Trophoblast cell (in vitro differentiated cells and primary cell): ENCODE results near the gene TLN1.
A peak's percentile ranks its signal among the peaks of the same experiment; 100 is the strongest.

Source experiments
- DNase-seq, 2 donors: peaks; one replicate each; pipeline ENCODE4 v3.0.0-alpha.2; 2016
- H2AFZ ChIP-seq: 2 replicates; pipeline ENCODE4 v1.6.1; 2013; ENCODE audit warnings: low read length, moderate library complexity, mild to moderate bottlenecking; ENCODE audit not compliant: insufficient read depth, poor library complexity
- H2AK5ac ChIP-seq: 2 replicates; pipeline ENCODE4 v1.6.1; 2013; ENCODE audit warnings: mild to moderate bottlenecking, low read length
- H2BK120ac ChIP-seq: 2 replicates; pipeline ENCODE4 v1.6.1; 2013; ENCODE audit warnings: low read length, mild to moderate bottlenecking, moderate library complexity; ENCODE audit not compliant: insufficient read depth, poor library complexity
- H2BK12ac ChIP-seq: 2 replicates; pipeline ENCODE4 v1.6.1; 2013; ENCODE audit warnings: mild to moderate bottlenecking, low read length, moderate library complexity
- H2BK5ac ChIP-seq: 2 replicates; pipeline ENCODE4 v1.6.1; 2013; ENCODE audit warnings: low read length, low read depth, moderate library complexity, mild to moderate bottlenecking; ENCODE audit not compliant: poor library complexity
- H3K14ac ChIP-seq: 2 replicates; pipeline ENCODE4 v1.6.1; 2013; ENCODE audit warnings: mild to moderate bottlenecking, low read length
- H3K18ac ChIP-seq: 2 replicates; pipeline ENCODE4 v1.6.1; 2013; ENCODE audit warnings: mild to moderate bottlenecking, low read length
- H3K23ac ChIP-seq: 2 replicates; pipeline ENCODE4 v1.6.1; 2013; ENCODE audit warnings: low read length
- H3K27ac ChIP-seq: 2 replicates; pipeline ENCODE4 v1.5.1; 2013; ENCODE audit warnings: low read depth, mild to moderate bottlenecking, inconsistent platforms, low read length, moderate library complexity
- H3K27me3 ChIP-seq: 2 replicates; pipeline ENCODE4 v1.6.1; 2013; ENCODE audit warnings: inconsistent platforms, mild to moderate bottlenecking, low read length, moderate library complexity; ENCODE audit not compliant: insufficient read depth
- H3K36me3 ChIP-seq, 2 experiments: 1 replicate in 1 of 2; 2 replicates in 1 of 2; pipeline ENCODE4 v1.6.1; 2013; ENCODE audit warnings: low read length in 2 of 2, mild to moderate bottlenecking in 2 of 2, moderate library complexity in 1 of 2; ENCODE audit not compliant: insufficient read depth in 2 of 2, control insufficient read depth in 1 of 2
- H3K4ac ChIP-seq: 2 replicates; pipeline ENCODE4 v1.6.1; 2013; ENCODE audit warnings: low read depth, mild to moderate bottlenecking, low read length, moderate library complexity
- H3K4me1 ChIP-seq, 2 experiments: 1 replicate in 1 of 2; 2 replicates in 1 of 2; pipeline ENCODE4 v1.6.1; 2013; ENCODE audit warnings: low read length in 2 of 2, mild to moderate bottlenecking in 2 of 2, moderate library complexity in 1 of 2; ENCODE audit not compliant: insufficient read depth in 2 of 2, control insufficient read depth in 1 of 2
- H3K4me2 ChIP-seq: 2 replicates; pipeline ENCODE4 v1.6.1; 2013; ENCODE audit warnings: inconsistent platforms, mild to moderate bottlenecking, low read length, moderate library complexity
- H3K4me3 ChIP-seq: 2 replicates; pipeline ENCODE4 v1.5.1; 2013; ENCODE audit warnings: mild to moderate bottlenecking, low read depth, low read length, inconsistent platforms
- H3K79me1 ChIP-seq: one replicate; pipeline ENCODE4 v1.6.1; 2013; ENCODE audit warnings: low read length
- H3K79me2 ChIP-seq: 2 replicates; pipeline ENCODE4 v1.6.1; 2013; ENCODE audit warnings: low read length, mild to moderate bottlenecking; ENCODE audit not compliant: control insufficient read depth, insufficient read depth, poor library complexity
- H3K9ac ChIP-seq: 2 replicates; pipeline ENCODE4 v1.6.1; 2013; ENCODE audit warnings: mild to moderate bottlenecking, low read length
- H3K9me3 ChIP-seq: 2 replicates; pipeline ENCODE4 v1.6.1; 2013; ENCODE audit warnings: low read depth, mild to moderate bottlenecking, control low read depth, inconsistent platforms, low read length; ENCODE audit not compliant: insufficient read depth
- H4K12ac ChIP-seq: 2 replicates; pipeline ENCODE4 v1.6.1; 2013; ENCODE audit warnings: low read depth, mild to moderate bottlenecking, low read length, moderate library complexity
- H4K8ac ChIP-seq: 2 replicates; pipeline ENCODE4 v1.6.1; 2013; ENCODE audit warnings: low read depth, mild to moderate bottlenecking, low read length, moderate library complexity
- H4K91ac ChIP-seq: one replicate; pipeline ENCODE4 v1.6.1; 2013; ENCODE audit warnings: low read depth, mild to moderate bottlenecking, low read length, moderate library complexity
- whole genome bisulfite sequencing: extraction: QIAGEN DNeasy Blood & Tissue Kit; methylation state at CpG from one replicate; pipeline ENCODE4 v1.1.7; 2013; ENCODE audit warnings: missing lambda C conversion rate; ENCODE audit not compliant: insufficient read length, insufficient coverage; ENCODE audit errors: extremely low coverage; 5-methylcytosine and 5-hydroxymethylcytosine counted together

The TLN1 gene

DNA sequence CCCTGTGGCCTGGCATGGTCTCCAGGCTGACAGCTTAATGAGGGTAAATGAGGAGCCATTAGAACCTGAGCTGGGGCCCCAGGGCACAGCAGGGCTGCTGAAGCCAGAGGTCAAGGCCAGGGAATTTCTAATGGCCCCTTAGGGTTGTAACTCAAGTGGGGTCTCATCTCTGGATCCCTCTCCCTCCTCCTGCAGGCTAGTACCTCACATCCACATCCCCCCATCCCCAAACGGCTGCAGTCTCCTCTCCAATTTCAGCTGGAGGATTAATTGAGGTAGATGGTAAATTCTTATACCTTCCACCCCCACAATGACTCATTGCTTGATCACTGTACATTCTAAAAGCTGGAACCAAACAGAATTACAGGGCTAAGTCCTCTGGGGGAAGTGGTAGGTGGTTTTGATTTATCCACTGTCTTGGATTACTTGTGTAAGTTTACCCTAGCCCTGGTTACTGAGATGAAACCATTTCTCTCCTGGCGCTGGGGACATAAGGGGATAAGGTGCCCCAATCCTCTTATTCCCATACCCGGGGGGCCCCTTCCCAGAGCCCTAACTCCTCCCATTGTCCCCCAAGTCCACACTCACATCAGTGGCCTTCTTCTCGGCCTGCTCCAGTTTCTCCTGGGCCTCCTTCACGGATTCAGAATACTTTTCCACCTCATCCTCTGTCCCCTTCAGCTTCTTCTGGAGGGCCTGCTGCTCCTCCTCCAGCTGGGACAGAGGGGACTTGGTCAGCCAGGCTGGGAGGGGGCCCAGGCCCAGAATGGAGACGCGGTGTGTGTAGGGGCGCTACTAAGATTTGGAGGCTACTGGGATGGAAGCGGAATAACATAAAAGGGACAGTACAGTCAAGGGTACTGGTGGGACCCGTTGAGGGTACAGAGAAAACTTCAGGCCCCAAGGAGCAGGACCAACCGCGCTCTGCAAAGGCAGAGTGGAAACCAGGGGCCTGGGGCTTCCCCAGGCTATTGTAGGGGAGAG lies 43.1 kb downstream of the TLN1 start:
- H3K23ac ChIP-seq, result no peak overlapping the region

GRCh38 chr9:35687972-35688557 lies 43.9 kb downstream of the TLN1 start:
- Histone ChIP-seq H2AK5ac (no peak overlapping the region), H2BK12ac (no peak overlapping the region), H2BK120ac (no peak overlapping the region), H3K27me3 (no peaks in the 10 kb centered on the region), H2BK5ac (no peak overlapping the region), H4K91ac (no peak overlapping the region), H3K23ac (no peak overlapping the region), H3K79me1 (peaks cover 20% of the 10 kb centered on the region), H3K36me3 (peaks cover 27 to 33% of the 10 kb centered on the region in 2 experiments), H3K18ac (no peak overlapping the region), H2AFZ (no peak overlapping the region), H3K27ac (no peak overlapping the region), H3K4ac (peak overlapping the region; percentile 3), H4K8ac (no peak overlapping the region), H3K4me1 (peaks cover 16 to 24% of the 10 kb centered on the region in 2 experiments), H3K9ac (no peak overlapping the region), H4K12ac (no peak overlapping the region), H3K14ac (no peak overlapping the region), H3K4me2 (peak overlapping the region; percentile 68), H3K4me3 (no peak overlapping the region), H3K79me2 (peaks cover 14% of the 10 kb centered on the region), H3K9me3 (no peaks in the 10 kb centered on the region)
- WGBS, result no CpG with 5 or more reads among the region's 2 CpGs
- no peak for DNase-seq

More for the DNA sequence above, 43.1 kb downstream of the TLN1 start:
- peak overlapping the region; percentile 31 for H2AFZ ChIP-seq
- H3K4ac ChIP-seq, result peak overlapping the region; percentile 92
- H3K4me3 ChIP-seq, result peak overlapping the region; percentile 87
- H3K18ac ChIP-seq, result peak overlapping the region; percentile 96
- H3K36me3 ChIP-seq, result peaks cover 25 to 27% of the 10 kb centered on the region in 2 experiments
- H2AK5ac ChIP-seq, result peak overlapping the region; percentile 90
- WGBS, result no CpG with 5 or more reads among the region's 12 CpGs
- peak overlapping the region; percentile 28 for H3K27ac ChIP-seq
- H3K4me1 ChIP-seq, result peaks cover 16 to 24% of the 10 kb centered on the region in 2 experiments
- H4K8ac ChIP-seq, result peak overlapping the region; percentile 85
- peak overlapping the region; percentile 87 for H3K9ac ChIP-seq
- peak overlapping the region; percentile 69 for H4K12ac ChIP-seq
- H2BK120ac ChIP-seq, result peak overlapping the region; percentile 68
- H4K91ac ChIP-seq, result peak overlapping the region; percentile 87
- H3K4me2 ChIP-seq, result peak overlapping the region; percentile 68
- H3K14ac ChIP-seq, result peak overlapping the region; percentile 95
- H2BK12ac ChIP-seq, result peak overlapping the region; percentile 51
- DNase-seq, result peak in 1 of 2 donors; percentile 18
- peak overlapping the region; percentile 76 for H2BK5ac ChIP-seq
- H3K9me3 ChIP-seq, result no peaks in the 10 kb centered on the region
- peaks cover 20% of the 10 kb centered on the region for H3K79me1 ChIP-seq
- H3K27me3 ChIP-seq, result no peaks in the 10 kb centered on the region
- peaks cover 14% of the 10 kb centered on the region for H3K79me2 ChIP-seq

DNA sequence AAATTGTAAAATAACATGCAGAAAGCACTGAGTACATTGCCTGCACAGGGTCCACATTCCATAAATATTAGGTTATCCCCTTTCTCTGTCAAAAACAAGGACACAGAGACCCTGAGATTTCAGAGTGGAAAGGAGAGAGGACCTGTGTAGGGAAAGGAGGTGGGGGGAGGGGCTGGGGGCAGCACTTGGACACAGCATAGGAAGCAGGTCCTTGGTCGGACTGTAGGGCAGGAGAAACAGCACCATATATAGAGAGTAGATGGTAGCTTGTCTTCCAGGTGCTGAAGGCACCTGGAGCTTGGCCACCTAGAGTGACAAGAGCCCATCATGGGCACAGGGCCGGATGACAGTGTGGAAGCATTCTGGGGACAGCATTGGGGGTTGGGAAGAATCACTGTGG lies 44.7 kb downstream of the TLN1 start:
- Histone ChIP-seq H2AFZ (no peak overlapping the region), H2BK12ac (no peak overlapping the region), H3K18ac (no peak overlapping the region), H3K23ac (no peak overlapping the region), H3K79me1 (peaks cover 20% of the 10 kb centered on the region), H4K8ac (no peak overlapping the region), H3K4me3 (no peak overlapping the region), H2AK5ac (no peak overlapping the region), H4K91ac (no peak overlapping the region), H4K12ac (no peak overlapping the region), H3K36me3 (peaks cover 34 to 41% of the 10 kb centered on the region in 2 experiments), H3K9me3 (no peaks in the 10 kb centered on the region), H2BK120ac (no peak overlapping the region), H3K14ac (no peak overlapping the region), H3K4me1 (peaks cover 16 to 24% of the 10 kb centered on the region in 2 experiments), H2BK5ac (no peak overlapping the region), H3K4ac (no peak overlapping the region), H3K27me3 (no peaks in the 10 kb centered on the region), H3K4me2 (peak overlapping the region; percentile 68), H3K27ac (no peak overlapping the region), H3K9ac (no peak overlapping the region), H3K79me2 (peaks cover 14% of the 10 kb centered on the region)
- WGBS, result no CpG with 5 or more reads among the region's 2 CpGs
- DNase-seq, result no peak

DNA sequence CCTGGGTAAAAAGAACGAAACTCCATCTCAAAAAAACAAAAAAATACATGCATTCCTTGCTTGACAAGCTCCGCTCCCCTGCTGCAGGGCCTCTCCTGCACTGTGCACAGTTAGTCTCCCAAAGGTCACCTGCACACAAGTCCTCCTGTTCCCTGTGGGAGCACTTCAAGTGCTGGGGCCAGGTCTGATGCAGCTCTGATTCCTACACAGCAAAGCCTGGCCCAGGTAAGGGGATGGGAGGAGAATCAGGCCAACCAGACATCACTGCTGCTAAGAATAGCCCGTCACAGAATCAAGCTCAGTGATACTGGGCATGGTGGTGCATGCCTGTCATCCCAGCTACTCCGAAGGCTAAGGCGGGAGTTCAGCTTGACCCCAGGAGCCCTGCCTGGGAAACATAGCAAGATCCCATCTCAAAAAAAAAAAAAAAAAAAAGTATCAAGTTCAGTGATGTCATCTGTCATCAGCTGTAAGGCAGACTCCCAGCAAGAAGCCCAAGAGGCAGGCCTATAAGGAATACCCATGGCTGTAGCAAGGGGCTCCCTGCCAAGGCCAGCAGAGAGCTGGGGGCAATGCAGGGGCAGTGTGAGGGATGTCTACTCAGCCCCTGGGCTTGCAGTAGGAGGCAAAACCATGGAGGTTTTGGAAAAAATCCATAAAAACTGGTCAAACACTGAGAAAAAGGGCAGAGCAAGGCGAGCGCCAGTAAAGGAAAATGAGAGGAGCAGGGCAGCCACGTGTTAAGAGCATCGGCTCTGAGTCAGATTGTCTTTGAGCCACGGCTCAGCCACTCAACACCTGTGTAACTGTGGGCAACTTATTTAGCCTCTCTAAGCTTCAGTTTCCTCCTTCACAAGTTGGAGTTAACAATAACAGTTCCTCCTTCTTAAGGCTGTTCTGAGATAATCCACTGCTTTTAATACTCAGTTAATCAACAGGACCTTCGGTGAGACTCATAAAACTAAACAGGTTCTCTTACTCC lies 45.5 kb downstream of the TLN1 start:
- no CpG with 5 or more reads among the region's 11 CpGs for WGBS
- H3K79me1 ChIP-seq, result peaks cover 20% of the 10 kb centered on the region

More for the DNA sequence above, 45.5 kb downstream of the TLN1 start:
- Histone ChIP-seq H4K91ac (no peak overlapping the region), H2BK120ac (no peak overlapping the region), H2AK5ac (no peak overlapping the region), H3K9me3 (no peaks in the 10 kb centered on the region), H4K12ac (no peak overlapping the region), H3K27ac (no peak overlapping the region), H3K23ac (no peak overlapping the region), H3K36me3 (peaks cover 40 to 49% of the 10 kb centered on the region in 2 experiments), H3K4me1 (peaks cover 16 to 24% of the 10 kb centered on the region in 2 experiments), H2BK5ac (no peak overlapping the region), H3K27me3 (no peaks in the 10 kb centered on the region), H2AFZ (no peak overlapping the region), H3K4me3 (no peak overlapping the region), H3K9ac (no peak overlapping the region), H3K79me2 (peaks cover 14% of the 10 kb centered on the region), H4K8ac (no peak overlapping the region), H3K4ac (no peak overlapping the region), H3K4me2 (no peak overlapping the region), H2BK12ac (no peak overlapping the region), H3K18ac (no peak overlapping the region), H3K14ac (no peak overlapping the region)
- no peak for DNase-seq
